Cardiac fibroblast (primary cell): ENCODE measurements around the gene TWF2.

Experiments
- DNase-seq, 2 donors: peaks; one replicate each; pipeline versions ENCODE4 v3.0.0 to v3.0.0-alpha.2; 2010; ENCODE audit warnings: low read depth in 2 of 2
- H3K4me3 ChIP-seq, 2 donors: replicated peaks in 1 of 2; 1 replicate in 1 of 2; 2 replicates in 1 of 2; pipeline ENCODE4 v1.5.1; 2011; ENCODE audit warnings: low read depth in 2 of 2, low read length in 2 of 2, mild to moderate bottlenecking in 2 of 2, moderate library complexity in 1 of 2
- CTCF ChIP-seq: IDR thresholded peaks from one replicate; pipeline ENCODE4 v1.5.1; 2011; ENCODE audit warnings: low read depth, mild to moderate bottlenecking, low read length, inconsistent platforms

Gene TWF2

GRCh38 chr3:52238193-52238760, 681 bp downstream of the TWF2 start:
- DNase-seq, result no peak

GRCh38 chr3:52237657-52238172, 1.2 kb downstream of the TWF2 start:
- H3K4me3 ChIP-seq, result peak overlapping the region; percentile 90 to 92
- TF ChIP-seq CTCF, result peak; percentile 4
- DNase-seq, result peak; percentile 86 to 87

More at GRCh38 chr3:52238193-52238760, 681 bp downstream of the TWF2 start:
- peak overlapping the region; percentile 90 to 92 for H3K4me3 ChIP-seq
- TF ChIP-seq CTCF, result no peak

- peak overlapping the region; percentile 90 to 92 for H3K4me3 ChIP-seq
- DNase-seq, result no peak
- TF ChIP-seq CTCF, result no peak
Measured at GRCh38 chr3:52237006-52237656, 1.8 kb downstream of the TWF2 start.

- TF ChIP-seq CTCF, result no peak
- no peak for DNase-seq
- H3K4me3 ChIP-seq, result no peak overlapping the region
Measured at GRCh38 chr3:52236424-52236886, 2.5 kb downstream of the TWF2 start.

- H3K4me3 ChIP-seq, result no peak overlapping the region
- DNase-seq, result no peak
- no peak for TF ChIP-seq CTCF
Measured at GRCh38 chr3:52234516-52235447, 4.2 kb downstream of the TWF2 start.

GRCh38 chr3:52233968-52234367, 5.0 kb downstream of the TWF2 start:
- no peak overlapping the region for H3K4me3 ChIP-seq
- DNase-seq, result no peak
- TF ChIP-seq CTCF, result no peak
